Chondrocyte (in vitro differentiated cells): ENCODE results near the gene DSG2. TPM values are rescaled to one million over a fixed set of nuclear protein-coding genes. Genes with fewer than 3 reads are reported as not detected.
A peak's percentile ranks its signal among the peaks of the same experiment; 100 is the strongest.

Source experiments
- DNase-seq: peaks from one replicate; pipeline ENCODE4 v3.0.0; 2021; ENCODE audit warnings: mixed read lengths, low spot score
- H3K27ac Mint-ChIP-seq: one replicate; pipeline ENCODE4 v1.8.0; 2021; ENCODE audit warnings: mild to moderate bottlenecking, moderate library complexity, mixed read lengths; ENCODE audit not compliant: unreplicated experiment
- H3K27me3 Mint-ChIP-seq: 2 replicates; pipeline ENCODE4 v1.8.0; 2021; ENCODE audit warnings: low read depth, mixed read lengths
- H3K36me3 Mint-ChIP-seq: 2 replicates; pipeline ENCODE4 v1.8.0; 2021; ENCODE audit warnings: low read depth, mixed read lengths
- H3K4me1 Mint-ChIP-seq: 2 replicates; pipeline ENCODE4 v1.8.0; 2021; ENCODE audit warnings: low read depth, mild to moderate bottlenecking, mixed read lengths
- H3K4me3 Mint-ChIP-seq: one replicate; pipeline ENCODE4 v1.8.0; 2021; ENCODE audit warnings: mild to moderate bottlenecking, moderate library complexity, mixed read lengths; ENCODE audit not compliant: unreplicated experiment
- H3K9me3 Mint-ChIP-seq: 2 replicates; pipeline ENCODE4 v1.8.0; 2021; ENCODE audit warnings: low read depth, mixed read lengths
- total RNA-seq: library from RNA; stranded (reverse); gene quantifications from 3 replicates; pipeline ENCODE4 v1.2.1, GENCODE V29; 2021
- TF ChIP-seq, protein P1 (sequence below): fragments of 200-600 bp; sonication (generic); IDR thresholded peaks from 2 replicates; pipeline ENCODE4 v1.5.0; 2021; ENCODE audit warnings: antibody characterized with exemption, mild to moderate bottlenecking, moderate library complexity

Gene DSG2
- total RNA-seq, 1 donor from 2014 or later = 45.0 TPM

DNA sequence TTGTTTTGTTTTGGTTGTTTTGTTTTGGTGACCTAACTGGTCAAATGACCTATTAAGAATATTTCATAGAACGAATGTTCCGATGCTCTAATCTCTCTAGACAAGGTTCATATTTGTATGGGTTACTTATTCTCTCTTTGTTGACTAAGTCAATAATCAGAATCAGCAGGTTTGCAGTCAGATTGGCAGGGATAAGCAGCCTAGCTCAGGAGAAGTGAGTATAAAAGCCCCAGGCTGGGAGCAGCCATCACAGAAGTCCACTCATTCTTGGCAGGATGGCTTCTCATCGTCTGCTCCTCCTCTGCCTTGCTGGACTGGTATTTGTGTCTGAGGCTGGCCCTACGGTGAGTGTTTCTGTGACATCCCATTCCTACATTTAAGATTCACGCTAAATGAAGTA, 93.7 kb downstream of the DSG2 start, which contains the start of gene TTR:
TTR (plus strand) TSS at position 250 of the 400 bp plus-strand sequence; CDS start at position 276, 26 bp downstream.
- TF ChIP-seq, protein P1, sequence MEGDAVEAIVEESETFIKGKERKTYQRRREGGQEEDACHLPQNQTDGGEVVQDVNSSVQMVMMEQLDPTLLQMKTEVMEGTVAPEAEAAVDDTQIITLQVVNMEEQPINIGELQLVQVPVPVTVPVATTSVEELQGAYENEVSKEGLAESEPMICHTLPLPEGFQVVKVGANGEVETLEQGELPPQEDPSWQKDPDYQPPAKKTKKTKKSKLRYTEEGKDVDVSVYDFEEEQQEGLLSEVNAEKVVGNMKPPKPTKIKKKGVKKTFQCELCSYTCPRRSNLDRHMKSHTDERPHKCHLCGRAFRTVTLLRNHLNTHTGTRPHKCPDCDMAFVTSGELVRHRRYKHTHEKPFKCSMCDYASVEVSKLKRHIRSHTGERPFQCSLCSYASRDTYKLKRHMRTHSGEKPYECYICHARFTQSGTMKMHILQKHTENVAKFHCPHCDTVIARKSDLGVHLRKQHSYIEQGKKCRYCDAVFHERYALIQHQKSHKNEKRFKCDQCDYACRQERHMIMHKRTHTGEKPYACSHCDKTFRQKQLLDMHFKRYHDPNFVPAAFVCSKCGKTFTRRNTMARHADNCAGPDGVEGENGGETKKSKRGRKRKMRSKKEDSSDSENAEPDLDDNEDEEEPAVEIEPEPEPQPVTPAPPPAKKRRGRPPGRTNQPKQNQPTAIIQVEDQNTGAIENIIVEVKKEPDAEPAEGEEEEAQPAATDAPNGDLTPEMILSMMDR = no peak
- no peak within 1 kb of the TSS for H3K27ac Mint-ChIP-seq

DNA sequence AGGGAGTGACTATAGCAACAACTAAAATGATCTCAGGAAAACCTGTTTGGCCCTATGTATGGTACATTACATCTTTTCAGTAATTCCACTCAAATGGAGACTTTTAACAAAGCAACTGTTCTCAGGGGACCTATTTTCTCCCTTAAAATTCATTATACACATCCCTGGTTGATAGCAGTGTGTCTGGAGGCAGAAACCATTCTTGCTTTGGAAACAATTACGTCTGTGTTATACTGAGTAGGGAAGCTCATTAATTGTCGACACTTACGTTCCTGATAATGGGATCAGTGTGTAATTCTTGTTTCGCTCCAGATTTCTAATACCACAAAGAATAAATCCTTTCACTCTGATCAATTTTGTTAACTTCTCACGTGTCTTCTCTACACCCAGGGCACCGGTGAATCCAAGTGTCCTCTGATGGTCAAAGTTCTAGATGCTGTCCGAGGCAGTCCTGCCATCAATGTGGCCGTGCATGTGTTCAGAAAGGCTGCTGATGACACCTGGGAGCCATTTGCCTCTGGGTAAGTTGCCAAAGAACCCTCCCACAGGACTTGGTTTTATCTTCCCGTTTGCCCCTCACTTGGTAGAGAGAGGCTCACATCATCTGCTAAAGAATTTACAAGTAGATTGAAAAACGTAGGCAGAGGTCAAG, 94.7 kb downstream of the DSG2 start:
- TF ChIP-seq, protein P1 = no peak

More for the DNA sequence above, 93.7 kb downstream of the DSG2 start, which contains the start of gene TTR:
- Mint-ChIP-seq H3K27me3 (no peaks in the 10 kb centered on the region), H3K4me1 (peaks cover 14% of the 10 kb centered on the region), H3K4me3 (no peak within 1 kb of the TSS), H3K36me3 (no peaks in the 10 kb centered on the region), H3K9me3 (peaks cover 2% of the 10 kb centered on the region)
- DNase-seq = no peak

GRCh38 chr18:31595121-31595771, 97.3 kb downstream of the DSG2 start:
- Mint-ChIP-seq H3K27me3 (no peaks in the 10 kb centered on the region), H3K9me3 (peaks cover 2% of the 10 kb centered on the region), H3K4me1 (peaks cover 14% of the 10 kb centered on the region), H3K36me3 (no peaks in the 10 kb centered on the region), H3K27ac (no peak overlapping the region), H3K4me3 (no peak overlapping the region)
- TF ChIP-seq, protein P1 = no peak
- DNase-seq = no peak

More for the DNA sequence above, 94.7 kb downstream of the DSG2 start:
- Mint-ChIP-seq H3K27ac (no peak overlapping the region), H3K4me1 (peaks cover 14% of the 10 kb centered on the region), H3K4me3 (no peak overlapping the region), H3K36me3 (no peaks in the 10 kb centered on the region), H3K9me3 (peaks cover 2% of the 10 kb centered on the region), H3K27me3 (no peaks in the 10 kb centered on the region)
- DNase-seq = no peak

- no peaks in the 10 kb centered on the region for H3K36me3 Mint-ChIP-seq
- peaks cover 2% of the 10 kb centered on the region for H3K9me3 Mint-ChIP-seq
- H3K4me1 Mint-ChIP-seq = peaks cover 13% of the 10 kb centered on the region
- no peak overlapping the region for H3K4me3 Mint-ChIP-seq
- no peaks in the 10 kb centered on the region for H3K27me3 Mint-ChIP-seq
- H3K27ac Mint-ChIP-seq = peak overlapping the region; percentile 42
- TF ChIP-seq, protein P1 = no peak
- DNase-seq = no peak
Measured at GRCh38 chr18:31596081-31596872, 98.3 kb downstream of the DSG2 start.
